Endodermal cell (in vitro differentiated cells): ENCODE data around the gene PRR36. TPM values are rescaled to one million over a fixed set of nuclear protein-coding genes. Genes with fewer than 3 reads are reported as not detected.

Experiments
- DNase-seq: peaks from one replicate; pipeline ENCODE4 v3.0.0-alpha.2; 2017
- H3K27ac ChIP-seq: 2 replicates; pipeline ENCODE4 v1.5.1; 2013; ENCODE audit warnings: mild to moderate bottlenecking, low read depth, low read length, moderate library complexity
- H3K27me3 ChIP-seq: 2 replicates; pipeline ENCODE4 v1.6.1; 2013; ENCODE audit warnings: mild to moderate bottlenecking, low read length, moderate library complexity; ENCODE audit not compliant: insufficient read depth, control insufficient read depth, poor library complexity, severe bottlenecking
- H3K36me3 ChIP-seq: 2 replicates; pipeline ENCODE4 v1.7.0; 2013; ENCODE audit warnings: mild to moderate bottlenecking, low read length, moderate library complexity; ENCODE audit not compliant: control insufficient read depth, insufficient read depth
- H3K4me1 ChIP-seq: one replicate; pipeline ENCODE4 v1.7.0; 2013; ENCODE audit warnings: low read length; ENCODE audit not compliant: control insufficient read depth, insufficient read depth
- H3K4me3 ChIP-seq: 2 replicates; pipeline ENCODE4 v1.5.1; 2013; ENCODE audit warnings: mild to moderate bottlenecking, low read length, moderate library complexity
- H3K9ac ChIP-seq: 2 replicates; pipeline ENCODE4 v1.6.1; 2013; ENCODE audit warnings: mild to moderate bottlenecking, low read length, moderate library complexity; ENCODE audit not compliant: poor library complexity, severe bottlenecking; ENCODE audit errors: extremely low read depth
- H3K9me3 ChIP-seq: 2 replicates; pipeline ENCODE4 v1.6.1; 2013; ENCODE audit warnings: mild to moderate bottlenecking, low read length, moderate library complexity; ENCODE audit not compliant: control insufficient read depth
- H3K27ac Mint-ChIP-seq: 2 replicates; pipeline ENCODE4 v1.8.0; 2020; ENCODE audit warnings: mixed read lengths
- H3K27me3 Mint-ChIP-seq: 2 replicates; pipeline ENCODE4 v1.8.0; 2021; ENCODE audit warnings: mild to moderate bottlenecking, mixed read lengths; ENCODE audit not compliant: insufficient read depth
- H3K36me3 Mint-ChIP-seq: 2 replicates; pipeline ENCODE4 v1.8.0; 2020; ENCODE audit warnings: low read depth, mixed read lengths
- H3K4me1 Mint-ChIP-seq: 2 replicates; pipeline ENCODE4 v1.8.0; 2020; ENCODE audit warnings: mixed read lengths
- H3K4me3 Mint-ChIP-seq: 2 replicates; pipeline ENCODE4 v1.8.0; 2020; ENCODE audit warnings: mild to moderate bottlenecking, moderate library complexity, mixed read lengths
- H3K9me3 Mint-ChIP-seq: 2 replicates; pipeline ENCODE4 v1.8.0; 2020; ENCODE audit warnings: mild to moderate bottlenecking, mixed read lengths
- CTCF ChIP-seq: fragments of 200-600 bp; sonication (generic); conservative IDR thresholded peaks from 2 replicates; pipeline ENCODE4 v1.5.0; 2021; ENCODE audit warnings: antibody characterized with exemption, mild to moderate bottlenecking
- whole genome bisulfite sequencing, 2 experiments: methylation state at CpG; one replicate each; pipeline versions ENCODE4 v1.1.5 to v1.1.7; 2013; ENCODE audit warnings: missing lambda C conversion rate in 2 of 2, mixed read lengths in 1 of 2; ENCODE audit not compliant: insufficient coverage in 1 of 2, insufficient read length in 1 of 2; 5-methylcytosine and 5-hydroxymethylcytosine counted together
- total RNA-seq, 2 donors: library from RNA; stranded (reverse); fragmentation: NEBNext Ultra II Directional in 1 of 2; extraction: Animal tissue kit (Norgen Biotek cat#: 25700) in 1 of 2; gene quantifications; 2 replicates in 1 of 2; 3 replicates in 1 of 2; pipeline ENCODE4 v1.2.1, GENCODE V29; 2021

Gene PRR36
- total RNA-seq, 2 donors from 2014 or later = 9.5 to 20.2 TPM

DNA sequence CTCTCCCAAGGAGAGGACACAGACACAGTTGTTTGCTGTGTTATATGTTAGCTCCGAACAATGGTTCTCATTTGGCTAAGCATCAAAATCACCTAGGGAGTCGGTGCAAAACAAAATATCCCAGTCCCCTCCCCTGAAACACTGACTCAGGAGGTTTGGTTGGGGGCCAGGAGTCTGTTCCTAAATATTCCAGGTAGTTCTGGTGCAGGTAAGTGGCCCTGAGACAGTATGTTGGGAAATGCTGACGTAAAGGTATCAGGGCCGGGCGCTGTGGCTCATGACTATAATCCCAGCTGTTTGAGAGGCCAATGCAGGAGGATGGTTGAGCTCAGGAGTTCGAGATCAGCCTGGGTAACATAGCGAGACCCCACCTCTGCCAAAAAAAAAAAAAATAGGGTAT, 27.1 kb upstream of the PRR36 start:
- Mint-ChIP-seq H3K4me3 (no peak overlapping the region), H3K9me3 (no peaks in the 10 kb centered on the region), H3K4me1 (peaks cover 11% of the 10 kb centered on the region), H3K27ac (no peak overlapping the region), H3K36me3 (peaks cover 13% of the 10 kb centered on the region), H3K27me3 (no peaks in the 10 kb centered on the region)
- no peak for DNase-seq
- TF ChIP-seq CTCF = no peak
- Histone ChIP-seq H3K27me3 (no peaks in the 10 kb centered on the region), H3K4me3 (no peak overlapping the region), H3K27ac (no peak overlapping the region), H3K4me1 (no peaks in the 10 kb centered on the region), H3K9ac (no peak overlapping the region), H3K36me3 (peaks cover 6% of the 10 kb centered on the region), H3K9me3 (no peaks in the 10 kb centered on the region)
- WGBS, 2 experiments = 93 to 96% methylated on average over 4 to 7 of the region's 7 CpGs

- no peak overlapping the region for H3K4me3 ChIP-seq
- H3K27me3 ChIP-seq = no peaks in the 10 kb centered on the region
- no peak overlapping the region for H3K9ac ChIP-seq
- H3K9me3 ChIP-seq = no peaks in the 10 kb centered on the region
- no peaks in the 10 kb centered on the region for H3K9me3 Mint-ChIP-seq
- H3K4me3 Mint-ChIP-seq = no peak overlapping the region
- peaks cover 3% of the 10 kb centered on the region for H3K36me3 ChIP-seq
- H3K4me1 Mint-ChIP-seq = peaks cover 11% of the 10 kb centered on the region
- no peak for DNase-seq
- 94 to 100% methylated on average over 2 to 3 of the region's 3 CpGs for WGBS, 2 experiments
- no peaks in the 10 kb centered on the region for H3K27me3 Mint-ChIP-seq
- TF ChIP-seq CTCF = no peak
- H3K4me1 ChIP-seq = no peaks in the 10 kb centered on the region
- no peak overlapping the region for H3K27ac ChIP-seq
- peaks cover 13% of the 10 kb centered on the region for H3K36me3 Mint-ChIP-seq
- no peak overlapping the region for H3K27ac Mint-ChIP-seq
Measured at GRCh38 chr19:7900931-7901330, 26.7 kb upstream of the PRR36 start.

GRCh38 chr19:7900401-7900870, 26.2 kb upstream of the PRR36 start:
- no peaks in the 10 kb centered on the region for H3K9me3 ChIP-seq
- TF ChIP-seq CTCF = no peak
- peaks cover 9% of the 10 kb centered on the region for H3K36me3 Mint-ChIP-seq
- H3K27me3 Mint-ChIP-seq = no peaks in the 10 kb centered on the region
- H3K4me1 ChIP-seq = no peaks in the 10 kb centered on the region
- WGBS, 2 experiments = 87 to 89% methylated on average over 15 to 21 of the region's 21 CpGs
- H3K9ac ChIP-seq = no peak overlapping the region
- H3K36me3 ChIP-seq = no peaks in the 10 kb centered on the region
- no peaks in the 10 kb centered on the region for H3K9me3 Mint-ChIP-seq
- H3K27ac ChIP-seq = no peak overlapping the region
- no peak overlapping the region for H3K4me3 ChIP-seq
- no peaks in the 10 kb centered on the region for H3K27me3 ChIP-seq
- H3K4me1 Mint-ChIP-seq = peaks cover 8% of the 10 kb centered on the region
- no peak for DNase-seq
- H3K27ac Mint-ChIP-seq = no peak overlapping the region
- no peak overlapping the region for H3K4me3 Mint-ChIP-seq
